Testis (tissue), 2 donors: Measurements from ENCODE around the gene CTNNA1.

Experiments
- POLR2A ChIP-seq: fragments of 450-650 bp; IDR thresholded peaks from one replicate; pipeline ENCODE4 v1.6.1; 2017; ENCODE audit warnings: antibody characterized with exemption, mild to moderate bottlenecking, moderate library complexity
- TF ChIP-seq, protein P1 (sequence below), 3 experiments: fragments of 450-650 bp in 2 of 3; fragments of 200-600 bp in 1 of 3; sonication (generic) in 1 of 3; IDR thresholded peaks; one replicate each; pipeline ENCODE4 v1.5.1; 2016 to 2019; ENCODE audit warnings: antibody characterized with exemption in 3 of 3, mild to moderate bottlenecking in 2 of 3, moderate library complexity in 1 of 3

GRCh38 chr5:138706655-138707480 is 46.4 kb upstream of the CTNNA1 start:
- TF ChIP-seq, protein P1, sequence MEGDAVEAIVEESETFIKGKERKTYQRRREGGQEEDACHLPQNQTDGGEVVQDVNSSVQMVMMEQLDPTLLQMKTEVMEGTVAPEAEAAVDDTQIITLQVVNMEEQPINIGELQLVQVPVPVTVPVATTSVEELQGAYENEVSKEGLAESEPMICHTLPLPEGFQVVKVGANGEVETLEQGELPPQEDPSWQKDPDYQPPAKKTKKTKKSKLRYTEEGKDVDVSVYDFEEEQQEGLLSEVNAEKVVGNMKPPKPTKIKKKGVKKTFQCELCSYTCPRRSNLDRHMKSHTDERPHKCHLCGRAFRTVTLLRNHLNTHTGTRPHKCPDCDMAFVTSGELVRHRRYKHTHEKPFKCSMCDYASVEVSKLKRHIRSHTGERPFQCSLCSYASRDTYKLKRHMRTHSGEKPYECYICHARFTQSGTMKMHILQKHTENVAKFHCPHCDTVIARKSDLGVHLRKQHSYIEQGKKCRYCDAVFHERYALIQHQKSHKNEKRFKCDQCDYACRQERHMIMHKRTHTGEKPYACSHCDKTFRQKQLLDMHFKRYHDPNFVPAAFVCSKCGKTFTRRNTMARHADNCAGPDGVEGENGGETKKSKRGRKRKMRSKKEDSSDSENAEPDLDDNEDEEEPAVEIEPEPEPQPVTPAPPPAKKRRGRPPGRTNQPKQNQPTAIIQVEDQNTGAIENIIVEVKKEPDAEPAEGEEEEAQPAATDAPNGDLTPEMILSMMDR (IDR thresholded peaks at IDR 0.05), result no peak
- no peak for TF ChIP-seq POLR2A
